Activated naive CD4-positive, alpha-beta T cell treated with anti-CD3 and anti-CD28 coated beads, Interleukin-2, amount 10 ng/mL, durations not matched to agents 7 days and 5 days (primary cell): ENCODE results near the gene C12orf60.

Experiments
- CTCF ChIA-PET: fragments of 350-600 bp; sonication (Branson Sonifier 250); formaldehyde crosslinking; loops from one replicate; lab custom pipeline; 2021; ENCODE audit warnings: antibody characterized with exemption; lab: Charles Lee
- DNase-seq: peaks from one replicate; pipeline ENCODE4 v3.0.0-alpha.2; 2020
- H3K27ac Mint-ChIP-seq: one replicate; pipeline ENCODE4 v1.8.0; 2021; ENCODE audit warnings: mild to moderate bottlenecking, moderate library complexity, mixed read lengths
- H3K27me3 Mint-ChIP-seq: one replicate; pipeline ENCODE4 v1.8.0; 2021; ENCODE audit warnings: mild to moderate bottlenecking, mixed read lengths
- H3K36me3 Mint-ChIP-seq: one replicate; pipeline ENCODE4 v1.8.0; 2021; ENCODE audit warnings: mixed read lengths
- H3K4me1 Mint-ChIP-seq: one replicate; pipeline ENCODE4 v1.8.0; 2021; ENCODE audit warnings: mixed read lengths
- H3K4me3 Mint-ChIP-seq: one replicate; pipeline ENCODE4 v1.8.0; 2021; ENCODE audit warnings: mild to moderate bottlenecking, moderate library complexity, mixed read lengths
- H3K9me3 Mint-ChIP-seq: one replicate; pipeline ENCODE4 v1.8.0; 2021; ENCODE audit warnings: mixed read lengths

Gene C12orf60

GRCh38 chr12:14785568-14785967 lies 17.9 kb upstream of the C12orf60 start:
- peaks cover 53% of the 10 kb centered on the region for H3K36me3 Mint-ChIP-seq
- no peaks in the 10 kb centered on the region for H3K9me3 Mint-ChIP-seq
- peaks cover 8% of the 10 kb centered on the region for H3K4me1 Mint-ChIP-seq
- DNase-seq, result no peak
- no peaks in the 10 kb centered on the region for H3K27me3 Mint-ChIP-seq
- no peak overlapping the region for H3K4me3 Mint-ChIP-seq
- CTCF ChIA-PET, result interaction anchor here (1.4 kb wide), 1 partner anchor 8 kb away, joined by 4 read pairs; no protein-coding TSS in a partner anchor
- H3K27ac Mint-ChIP-seq, result no peak overlapping the region

GRCh38 chr12:14795028-14795448 lies 8.4 kb upstream of the C12orf60 start:
- CTCF ChIA-PET, result no interaction called here
- peak overlapping the region; percentile 16 for H3K27ac Mint-ChIP-seq
- no peak for DNase-seq
- H3K9me3 Mint-ChIP-seq, result no peaks in the 10 kb centered on the region
- H3K4me1 Mint-ChIP-seq, result no peaks in the 10 kb centered on the region
- H3K27me3 Mint-ChIP-seq, result no peaks in the 10 kb centered on the region
- H3K4me3 Mint-ChIP-seq, result no peak overlapping the region
- peaks cover 74% of the 10 kb centered on the region for H3K36me3 Mint-ChIP-seq

GRCh38 chr12:14802247-14802646 lies 1.2 kb upstream of the C12orf60 start:
- no peak overlapping the region for H3K4me3 Mint-ChIP-seq
- DNase-seq, result no peak
- no peaks in the 10 kb centered on the region for H3K9me3 Mint-ChIP-seq
- H3K4me1 Mint-ChIP-seq, result peaks cover 8% of the 10 kb centered on the region
- peak overlapping the region; percentile 81 for H3K27ac Mint-ChIP-seq
- H3K36me3 Mint-ChIP-seq, result peaks cover 22% of the 10 kb centered on the region
- CTCF ChIA-PET, result interaction anchor here (1.0 to 2.5 kb wide), 2 partner anchors 8 to 9 kb away, joined by 3 to 7 read pairs; no protein-coding TSS in a partner anchor
- H3K27me3 Mint-ChIP-seq, result no peaks in the 10 kb centered on the region

GRCh38 chr12:14802721-14803010 lies 804 bp upstream of the C12orf60 start:
- CTCF ChIA-PET, result interaction anchor here (1.0 to 2.5 kb wide), 3 partner anchors 9 to 22 kb away, joined by 3 to 7 read pairs (median 4); no protein-coding TSS in a partner anchor
- Mint-ChIP-seq H3K36me3 (peaks cover 18% of the 10 kb centered on the region), H3K27me3 (no peaks in the 10 kb centered on the region), H3K4me3 (no peak overlapping the region), H3K9me3 (no peaks in the 10 kb centered on the region), H3K27ac (no peak overlapping the region), H3K4me1 (peaks cover 8% of the 10 kb centered on the region)
- DNase-seq, result no peak

GRCh38 chr12:14803830-14804160 lies 325 bp downstream of the C12orf60 start:
- no peak for DNase-seq
- H3K36me3 Mint-ChIP-seq, result peaks cover 10% of the 10 kb centered on the region
- CTCF ChIA-PET, result interaction anchor here (0.7 to 2.5 kb wide), 3 partner anchors 8 to 27 kb away, joined by 4 to 7 read pairs (median 4); no protein-coding TSS in a partner anchor
- no peaks in the 10 kb centered on the region for H3K27me3 Mint-ChIP-seq
- H3K4me3 Mint-ChIP-seq, result no peak overlapping the region
- peaks cover 8% of the 10 kb centered on the region for H3K4me1 Mint-ChIP-seq
- no peaks in the 10 kb centered on the region for H3K9me3 Mint-ChIP-seq
- no peak overlapping the region for H3K27ac Mint-ChIP-seq

- H3K36me3 Mint-ChIP-seq, result no peaks in the 10 kb centered on the region
- H3K27ac Mint-ChIP-seq, result no peak overlapping the region
- H3K9me3 Mint-ChIP-seq, result no peaks in the 10 kb centered on the region
- H3K27me3 Mint-ChIP-seq, result peaks cover 3% of the 10 kb centered on the region
- no peak overlapping the region for H3K4me3 Mint-ChIP-seq
- no peak for DNase-seq
- CTCF ChIA-PET, result interaction anchor here (0.7 to 1.9 kb wide), 6 partner anchors 8 to 411 kb away, joined by 3 to 7 read pairs (median 4); partner anchors contain the start of genes C12orf60, RERG and WBP11
- peaks cover 15% of the 10 kb centered on the region for H3K4me1 Mint-ChIP-seq
Measured at GRCh38 chr12:14810167-14810952, 6.9 kb downstream of the C12orf60 start.

GRCh38 chr12:14810953-14811483 lies 7.5 kb downstream of the C12orf60 start:
- H3K27ac Mint-ChIP-seq, result no peak overlapping the region
- H3K4me3 Mint-ChIP-seq, result no peak overlapping the region
- H3K27me3 Mint-ChIP-seq, result peaks cover 3% of the 10 kb centered on the region
- H3K9me3 Mint-ChIP-seq, result no peaks in the 10 kb centered on the region
- H3K36me3 Mint-ChIP-seq, result no peaks in the 10 kb centered on the region
- peaks cover 11% of the 10 kb centered on the region for H3K4me1 Mint-ChIP-seq
- DNase-seq, result peak; percentile 25
- CTCF ChIA-PET, result interaction anchor here (0.8 to 1.9 kb wide), 6 partner anchors 8 to 410 kb away, joined by 3 to 7 read pairs (median 4); partner anchors contain the start of genes C12orf60, RERG and WBP11

- H3K4me1 Mint-ChIP-seq, result peaks cover 11% of the 10 kb centered on the region
- no peak overlapping the region for H3K27ac Mint-ChIP-seq
- no peak for DNase-seq
- H3K36me3 Mint-ChIP-seq, result no peaks in the 10 kb centered on the region
- no peaks in the 10 kb centered on the region for H3K9me3 Mint-ChIP-seq
- no peak overlapping the region for H3K4me3 Mint-ChIP-seq
- H3K27me3 Mint-ChIP-seq, result peaks cover 3% of the 10 kb centered on the region
- CTCF ChIA-PET, result interaction anchor here (0.8 to 1.9 kb wide), 5 partner anchors 9 to 409 kb away, joined by 3 to 7 read pairs (median 4); partner anchors contain the start of genes C12orf60, RERG and WBP11
Measured at GRCh38 chr12:14811486-14811885, 8.0 kb downstream of the C12orf60 start.

- Mint-ChIP-seq H3K27ac (no peak within 1 kb of the TSS), H3K4me1 (peaks cover 19% of the 10 kb centered on the region), H3K27me3 (peaks cover 3% of the 10 kb centered on the region), H3K36me3 (no peaks in the 10 kb centered on the region), H3K4me3 (no peak within 1 kb of the TSS), H3K9me3 (no peaks in the 10 kb centered on the region)
- no peak for DNase-seq
- CTCF ChIA-PET, result interaction anchor here (1.2 kb wide), 1 partner anchor 45 kb away, joined by 3 read pairs; no protein-coding TSS in a partner anchor
Measured at GRCh38 chr12:14814014-14814413, 10.5 kb downstream of the C12orf60 start, which contains the start of gene SMCO3. SMCO3 (minus strand) TSS chr12:14814182; CDS start chr12:14806680, 7,502 bp downstream.

- CTCF ChIA-PET, result no interaction called here
- no peak overlapping the region for H3K27ac Mint-ChIP-seq
- no peaks in the 10 kb centered on the region for H3K9me3 Mint-ChIP-seq
- no peak for DNase-seq
- peaks cover 4% of the 10 kb centered on the region for H3K27me3 Mint-ChIP-seq
- H3K4me1 Mint-ChIP-seq, result peaks cover 3% of the 10 kb centered on the region
- H3K4me3 Mint-ChIP-seq, result no peak overlapping the region
- no peaks in the 10 kb centered on the region for H3K36me3 Mint-ChIP-seq
Measured at GRCh38 chr12:14824012-14824634, 20.7 kb downstream of the C12orf60 start.

GRCh38 chr12:14825256-14825655 lies 21.8 kb downstream of the C12orf60 start:
- no peak for DNase-seq
- peaks cover 4% of the 10 kb centered on the region for H3K27me3 Mint-ChIP-seq
- no peak overlapping the region for H3K4me3 Mint-ChIP-seq
- H3K27ac Mint-ChIP-seq, result no peak overlapping the region
- peaks cover 3% of the 10 kb centered on the region for H3K4me1 Mint-ChIP-seq
- H3K36me3 Mint-ChIP-seq, result no peaks in the 10 kb centered on the region
- CTCF ChIA-PET, result no interaction called here
- no peaks in the 10 kb centered on the region for H3K9me3 Mint-ChIP-seq

- no peak overlapping the region for H3K4me3 Mint-ChIP-seq
- H3K27ac Mint-ChIP-seq, result no peak overlapping the region
- peaks cover 3% of the 10 kb centered on the region for H3K4me1 Mint-ChIP-seq
- CTCF ChIA-PET, result no interaction called here
- no peaks in the 10 kb centered on the region for H3K36me3 Mint-ChIP-seq
- H3K27me3 Mint-ChIP-seq, result peaks cover 7% of the 10 kb centered on the region
- no peaks in the 10 kb centered on the region for H3K9me3 Mint-ChIP-seq
- DNase-seq, result no peak
Measured at GRCh38 chr12:14826491-14826890, 23.0 kb downstream of the C12orf60 start.

- H3K27ac Mint-ChIP-seq, result no peak overlapping the region
- CTCF ChIA-PET, result no interaction called here
Measured at GRCh38 chr12:14827043-14827442, 23.6 kb downstream of the C12orf60 start.

GRCh38 chr12:14828892-14829291 lies 25.4 kb downstream of the C12orf60 start:
- Mint-ChIP-seq H3K4me3 (no peak overlapping the region), H3K4me1 (no peaks in the 10 kb centered on the region), H3K27ac (no peak overlapping the region), H3K27me3 (peaks cover 8% of the 10 kb centered on the region), H3K9me3 (no peaks in the 10 kb centered on the region), H3K36me3 (no peaks in the 10 kb centered on the region)
- CTCF ChIA-PET, result no interaction called here
- no peak for DNase-seq

More at GRCh38 chr12:14827043-14827442, 23.6 kb downstream of the C12orf60 start:
- Mint-ChIP-seq H3K36me3 (no peaks in the 10 kb centered on the region), H3K4me1 (peaks cover 3% of the 10 kb centered on the region), H3K27me3 (peaks cover 8% of the 10 kb centered on the region), H3K9me3 (no peaks in the 10 kb centered on the region), H3K4me3 (no peak overlapping the region)
- no peak for DNase-seq
